ENCODE data around the gene IMMP2L. TPM values are rescaled to one million over a fixed set of nuclear protein-coding genes. Genes with fewer than 3 reads are reported as not detected.
A peak's percentile ranks its signal among the peaks of the same experiment; 100 is the strongest.

The IMMP2L gene
- total RNA-seq, 1 donor from 2014 or later, result 19.0 TPM

GRCh38 chr7:111138193-111138569 lies 424.1 kb downstream of the IMMP2L start:
- no peak overlapping the region for H3K4me3 ChIP-seq (ENCODE audit: low read depth, low read length)
- H3K36me3 ChIP-seq (ENCODE audit: control insufficient read depth, insufficient read depth, low read length), result no peaks in the 10 kb centered on the region
- peak; percentile 47 for DNase-seq (ENCODE audit: low read depth)
- no peaks in the 10 kb centered on the region for H3K27me3 ChIP-seq (ENCODE audit: control insufficient read depth, insufficient read depth, low read length)
- no peak for TF ChIP-seq CTCF (IDR thresholded peaks at IDR 0.05; ENCODE audit: insufficient read depth, low read length, severe bottlenecking)
- no peak for FAIRE-seq

- Histone ChIP-seq H3K27me3 (ENCODE audit: control insufficient read depth, insufficient read depth, low read length) (no peaks in the 10 kb centered on the region), H3K4me3 (ENCODE audit: low read depth, low read length) (no peak overlapping the region), H3K36me3 (ENCODE audit: control insufficient read depth, insufficient read depth, low read length) (no peaks in the 10 kb centered on the region)
- no peak for TF ChIP-seq CTCF (IDR thresholded peaks at IDR 0.05; ENCODE audit: insufficient read depth, low read length, severe bottlenecking)
- FAIRE-seq (no peak), DNase-seq (ENCODE audit: low read depth) (peak; percentile 35)
Observed at GRCh38 chr7:111137296-111138192, 424.7 kb downstream of the IMMP2L start.

- DNase-seq (ENCODE audit: low read depth) (peak; percentile 49), FAIRE-seq (no peak)
- Histone ChIP-seq H3K27me3 (ENCODE audit: control insufficient read depth, insufficient read depth, low read length) (no peaks in the 10 kb centered on the region), H3K4me3 (ENCODE audit: low read depth, low read length) (no peak overlapping the region), H3K36me3 (ENCODE audit: control insufficient read depth, insufficient read depth, low read length) (no peaks in the 10 kb centered on the region)
- TF ChIP-seq CTCF (IDR thresholded peaks at IDR 0.05; ENCODE audit: insufficient read depth, low read length, severe bottlenecking), result no peak
Observed at GRCh38 chr7:111132833-111133232, 429.5 kb downstream of the IMMP2L start.

- Histone ChIP-seq H3K4me3 (ENCODE audit: low read depth, low read length) (no peak overlapping the region), H3K36me3 (ENCODE audit: control insufficient read depth, insufficient read depth, low read length) (no peaks in the 10 kb centered on the region), H3K27me3 (ENCODE audit: control insufficient read depth, insufficient read depth, low read length) (no peaks in the 10 kb centered on the region)
- no peak for TF ChIP-seq CTCF (IDR thresholded peaks at IDR 0.05; ENCODE audit: insufficient read depth, low read length, severe bottlenecking)
- FAIRE-seq (no peak), DNase-seq (ENCODE audit: low read depth) (no peak)
Observed at GRCh38 chr7:111129435-111129834, 432.9 kb downstream of the IMMP2L start.

- DNase-seq (ENCODE audit: low read depth), result peak; percentile 58
- Histone ChIP-seq H3K36me3 (ENCODE audit: control insufficient read depth, insufficient read depth, low read length) (no peaks in the 10 kb centered on the region), H3K4me3 (ENCODE audit: low read depth, low read length) (no peak overlapping the region), H3K27me3 (ENCODE audit: control insufficient read depth, insufficient read depth, low read length) (no peaks in the 10 kb centered on the region)
- no peak for FAIRE-seq
- no peak for TF ChIP-seq CTCF (IDR thresholded peaks at IDR 0.05; ENCODE audit: insufficient read depth, low read length, severe bottlenecking)
Observed at GRCh38 chr7:111126987-111127386, 435.3 kb downstream of the IMMP2L start.
